HG03097 (cell line): ENCODE data around the gene PHLDB2.

Experiments
- ATAC-seq: cut with Tn5 transposase; IDR thresholded peaks from one replicate; pipeline ENCODE4 v1.9.1; 2021; ENCODE audit not compliant: unreplicated experiment, low FRiP score

Gene PHLDB2

DNA sequence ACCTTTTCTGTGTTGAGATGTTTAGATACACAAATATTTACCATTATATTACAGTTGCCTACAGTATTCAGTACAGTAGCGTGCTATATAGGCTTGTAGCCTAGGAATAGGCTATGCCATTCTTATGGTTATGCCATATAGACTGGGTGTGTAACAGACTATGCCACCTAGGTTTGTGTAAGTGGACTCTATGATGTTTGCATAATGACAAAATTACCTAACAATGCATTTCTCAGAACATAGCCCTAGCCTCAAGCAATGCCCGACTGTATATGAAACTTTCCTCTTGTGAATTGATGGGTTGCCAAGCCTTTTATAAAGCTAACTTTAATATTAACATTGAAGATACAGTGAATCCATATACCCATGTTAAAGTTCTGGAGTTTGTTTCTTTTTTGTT lies 10.3 kb upstream of the PHLDB2 start:
- ATAC-seq, result no peak

DNA sequence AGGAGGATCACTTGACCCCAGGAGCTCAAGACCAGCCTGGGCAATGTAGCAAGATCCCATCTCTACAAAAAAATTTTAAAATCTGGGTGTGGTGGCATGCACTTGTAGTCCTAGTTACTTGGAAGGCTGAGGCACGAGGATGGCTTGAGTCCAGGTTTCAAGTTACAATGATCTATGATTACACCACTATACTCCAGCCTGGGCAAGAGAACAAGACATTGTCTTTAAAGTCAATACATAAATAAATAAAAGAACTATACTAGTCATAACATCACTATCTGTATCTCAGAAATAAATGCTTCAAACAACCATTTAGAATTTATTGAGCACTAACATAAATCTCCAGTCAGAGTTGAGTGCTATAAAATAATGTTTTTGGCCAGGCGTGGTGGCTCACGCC lies 8.5 kb upstream of the PHLDB2 start:
- no peak for ATAC-seq

DNA sequence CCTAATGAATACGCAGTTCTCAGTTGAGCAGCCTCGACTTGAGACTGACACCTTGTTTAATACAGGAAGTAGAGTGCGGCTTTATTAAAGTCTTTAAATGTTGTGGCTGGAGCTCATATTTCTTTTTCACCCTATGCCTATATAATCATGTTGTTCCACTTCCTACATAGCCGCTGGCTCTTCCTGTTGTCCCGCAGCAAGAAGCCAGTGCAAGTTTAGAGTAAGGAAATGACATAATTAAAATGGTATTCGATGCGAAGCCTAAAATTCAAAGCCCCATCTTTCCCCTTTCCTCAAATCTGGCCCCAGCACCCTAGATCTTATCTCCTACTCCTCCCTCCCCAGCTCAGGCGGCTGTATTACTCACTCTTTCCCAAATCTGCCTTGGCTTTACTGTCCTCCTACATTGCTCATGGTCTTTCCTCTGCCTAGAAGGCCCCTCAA lies 7.5 kb upstream of the PHLDB2 start:
- ATAC-seq, result no peak

DNA sequence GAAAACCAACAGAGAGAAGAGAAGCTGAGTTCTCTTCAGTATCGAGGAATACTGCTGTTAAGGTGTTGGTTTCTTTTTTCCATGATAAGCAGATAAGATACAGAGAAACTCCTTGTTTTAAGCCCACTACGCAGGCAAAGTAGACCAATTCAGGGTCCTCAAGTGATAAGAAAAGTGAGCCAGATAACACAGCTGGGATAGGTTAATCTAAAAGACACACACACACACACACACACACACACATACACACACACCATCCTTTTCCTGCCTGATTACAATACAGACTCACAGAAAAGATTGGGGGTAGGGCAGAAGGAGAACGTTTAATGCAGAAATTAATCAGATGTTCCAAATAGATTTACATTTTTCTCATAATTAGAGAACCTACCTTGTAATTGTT lies 6.5 kb upstream of the PHLDB2 start:
- no peak for ATAC-seq

DNA sequence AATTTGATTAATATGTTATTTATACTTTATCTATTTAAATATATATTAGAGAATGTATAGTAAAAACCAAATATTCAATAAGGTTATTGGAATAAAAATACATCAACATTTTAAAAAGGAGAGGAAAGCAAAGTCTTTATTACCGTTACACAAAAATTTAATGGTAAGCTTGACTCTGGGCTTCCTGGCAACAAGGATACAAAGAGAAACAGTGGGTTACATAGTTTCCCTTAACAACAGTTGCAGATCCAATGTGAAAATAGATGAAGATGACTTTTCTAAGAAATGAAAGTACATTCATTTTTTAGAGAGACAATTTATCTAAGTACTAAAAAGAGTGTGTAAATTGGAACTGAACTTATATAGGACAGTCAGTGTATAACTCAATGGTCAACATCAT lies 6.0 kb upstream of the PHLDB2 start:
- ATAC-seq, result no peak

DNA sequence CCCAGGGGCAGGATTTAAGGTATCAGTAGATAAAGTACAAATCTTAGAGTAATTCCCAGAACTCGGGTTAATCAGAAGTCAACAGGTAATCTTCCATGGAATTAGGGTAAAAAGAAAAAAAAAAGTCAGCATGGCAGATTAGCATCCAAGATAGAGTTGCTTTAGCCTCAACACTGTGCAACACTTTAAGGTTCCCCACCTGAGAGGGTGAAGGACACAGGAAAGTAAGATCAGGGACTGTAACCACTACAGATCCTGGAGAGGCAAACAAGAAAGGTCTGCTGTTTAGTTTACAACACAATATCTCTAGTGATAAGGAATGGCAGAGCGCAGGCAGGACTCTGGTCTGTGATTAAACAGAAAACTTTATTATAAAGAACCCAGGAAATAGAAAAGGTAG lies 4.1 kb upstream of the PHLDB2 start:
- no peak for ATAC-seq

DNA sequence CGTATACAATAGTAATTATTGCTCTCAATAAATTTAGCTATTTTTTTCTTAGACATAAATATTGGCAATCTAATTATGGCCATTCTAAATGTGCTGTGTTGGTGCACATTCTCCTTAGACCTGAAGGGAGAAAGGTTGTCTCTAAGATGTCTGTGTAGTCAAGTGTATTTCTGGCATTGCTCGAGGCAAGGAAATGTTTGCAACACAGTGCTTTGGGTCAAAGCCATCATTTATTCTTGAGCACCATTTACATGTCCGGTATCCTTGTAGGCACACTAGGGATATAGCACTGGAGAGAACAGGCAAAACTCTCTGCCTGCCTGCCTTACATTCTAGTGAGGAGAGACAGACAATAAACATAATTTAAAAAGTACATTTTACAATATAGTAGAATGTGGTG lies 2.6 kb upstream of the PHLDB2 start:
- ATAC-seq, result no peak

DNA sequence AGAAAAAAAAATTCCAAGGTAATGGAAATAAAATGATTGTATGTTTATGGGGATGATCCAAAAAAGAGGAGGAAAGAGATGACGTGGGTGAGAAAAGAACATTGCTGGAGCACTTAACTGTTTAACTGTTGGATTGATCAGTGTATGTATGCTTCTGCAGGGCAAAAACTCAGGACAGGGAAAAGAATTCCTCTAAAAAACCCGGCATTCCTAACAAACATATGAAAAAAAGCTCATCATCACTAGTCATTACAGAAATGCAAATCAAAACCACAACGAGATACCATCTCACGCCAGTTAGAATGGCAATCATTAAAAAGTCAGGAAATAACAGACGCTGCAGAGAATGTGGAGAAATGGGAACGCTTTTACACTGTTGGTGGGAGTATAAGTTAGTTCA lies 1.6 kb upstream of the PHLDB2 start:
- no peak for ATAC-seq

DNA sequence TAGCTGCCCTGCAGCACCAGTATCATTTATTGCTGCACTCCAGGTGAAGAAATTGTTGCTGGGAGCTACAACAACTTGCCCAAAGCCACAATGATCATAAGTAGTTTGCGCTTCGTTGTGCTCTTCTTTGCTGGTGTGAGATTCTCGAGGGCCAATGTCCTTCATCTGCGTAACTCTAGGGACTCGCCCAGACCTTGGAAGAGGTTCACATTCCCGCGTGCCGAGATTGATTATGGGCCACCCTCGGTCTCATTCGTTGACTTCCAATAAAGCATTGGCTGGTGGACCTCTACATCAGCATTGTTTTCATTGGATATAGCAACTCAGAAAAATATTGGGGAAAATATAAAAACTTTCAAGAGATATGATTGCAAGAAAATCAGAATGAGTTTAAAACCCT lies 423 bp upstream of the PHLDB2 start:
- ATAC-seq, result no peak

DNA sequence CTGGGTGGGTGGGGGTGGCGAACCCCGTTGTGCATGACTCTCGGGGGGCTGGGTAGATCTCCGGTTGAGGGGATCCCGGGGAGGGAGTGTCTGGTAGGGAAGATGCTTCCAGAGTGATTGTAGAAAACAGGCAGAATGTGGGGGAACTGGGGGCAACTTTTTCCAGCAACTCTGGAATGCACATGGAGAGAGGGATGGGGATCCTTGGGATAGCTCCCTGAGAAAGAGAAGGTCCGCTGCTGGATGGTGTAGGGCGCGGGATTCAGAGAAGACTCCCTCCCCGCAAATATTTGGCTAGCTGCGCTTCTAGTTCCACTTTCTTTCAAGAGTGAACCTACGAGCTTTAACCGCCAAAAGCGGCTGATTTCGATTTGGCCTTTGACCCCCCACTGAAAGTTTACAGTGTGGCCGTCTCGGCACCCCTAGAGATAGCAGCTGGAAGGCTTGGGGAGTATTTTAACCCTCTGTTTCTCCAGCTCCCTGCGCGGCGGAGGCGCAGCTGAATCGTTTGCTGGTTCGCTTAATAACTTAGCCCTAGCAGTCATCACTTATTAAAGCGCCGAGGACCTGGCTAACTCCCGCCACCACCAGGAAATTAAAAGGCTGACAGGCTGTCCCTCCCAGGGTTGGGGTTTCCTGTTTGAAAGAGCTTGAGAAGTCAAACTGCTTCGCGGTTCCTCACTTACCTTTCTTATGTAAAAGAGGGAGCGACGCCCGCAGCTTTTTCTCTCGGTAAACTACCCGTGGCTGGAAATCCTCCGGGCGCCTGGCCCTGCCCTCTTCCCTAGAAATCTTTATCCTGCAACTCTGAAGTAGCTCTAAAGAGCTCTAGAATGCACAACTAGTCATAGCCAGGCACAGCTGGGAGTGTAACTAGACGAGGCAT lies 1.2 kb downstream of the PHLDB2 start:
- peak; percentile 91 for ATAC-seq

DNA sequence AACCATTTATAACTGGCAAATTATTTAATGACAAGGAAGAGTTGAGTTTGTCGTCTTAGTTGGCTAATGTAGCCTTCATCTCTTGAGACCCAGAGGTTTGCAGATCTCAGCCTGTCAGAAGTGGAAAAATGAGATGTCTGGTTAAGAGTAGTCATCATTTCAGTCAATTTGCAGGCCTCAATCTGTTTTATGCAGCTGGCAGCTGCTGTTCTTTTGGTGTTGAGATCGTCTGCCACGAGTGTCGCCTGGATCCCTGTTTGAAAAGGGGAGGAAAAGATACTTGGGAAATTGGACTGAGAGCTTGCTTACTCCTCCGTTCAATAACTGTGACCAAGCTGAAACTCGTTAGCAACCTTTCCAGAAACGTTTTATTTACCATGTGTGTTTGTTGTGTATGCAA lies 2.3 kb downstream of the PHLDB2 start:
- no peak for ATAC-seq

DNA sequence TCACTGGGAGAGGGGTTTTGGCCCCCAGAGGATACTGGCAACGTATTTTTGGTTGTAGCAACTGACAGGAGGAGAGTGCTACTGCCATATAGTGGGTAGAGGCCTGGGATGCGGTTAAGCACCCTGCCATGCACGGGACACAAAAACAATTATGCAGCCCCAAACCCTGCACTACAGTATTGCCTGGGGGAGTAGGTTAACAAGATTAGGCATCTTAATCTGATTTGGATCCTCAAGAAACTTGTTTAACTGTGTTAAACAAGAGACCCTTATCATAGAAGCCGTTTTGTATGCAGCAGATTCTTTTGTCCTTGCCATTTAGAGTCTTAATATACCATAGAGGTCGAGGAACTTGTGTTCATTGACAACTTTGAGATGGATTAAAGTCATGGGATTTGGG lies 3.4 kb downstream of the PHLDB2 start:
- no peak for ATAC-seq

DNA sequence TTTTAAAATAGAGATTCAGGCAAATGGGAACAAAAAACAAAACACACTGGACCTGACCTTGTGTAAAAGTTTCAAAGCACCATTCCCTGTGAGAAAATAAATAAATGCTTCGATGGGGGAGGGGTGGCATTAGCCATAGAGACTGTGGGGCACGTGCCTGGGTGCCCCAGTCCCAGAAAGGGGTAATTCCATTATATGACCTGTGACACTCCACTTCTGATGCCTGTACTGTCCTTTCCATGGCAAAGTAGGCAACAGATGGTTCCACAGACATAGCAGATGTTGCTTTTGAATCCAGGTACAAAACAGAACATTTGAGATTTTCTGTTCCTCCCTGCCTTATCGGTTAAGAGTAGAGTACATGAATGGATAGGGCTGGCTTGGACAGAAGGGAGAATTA lies 3.9 kb downstream of the PHLDB2 start:
- ATAC-seq, result no peak

DNA sequence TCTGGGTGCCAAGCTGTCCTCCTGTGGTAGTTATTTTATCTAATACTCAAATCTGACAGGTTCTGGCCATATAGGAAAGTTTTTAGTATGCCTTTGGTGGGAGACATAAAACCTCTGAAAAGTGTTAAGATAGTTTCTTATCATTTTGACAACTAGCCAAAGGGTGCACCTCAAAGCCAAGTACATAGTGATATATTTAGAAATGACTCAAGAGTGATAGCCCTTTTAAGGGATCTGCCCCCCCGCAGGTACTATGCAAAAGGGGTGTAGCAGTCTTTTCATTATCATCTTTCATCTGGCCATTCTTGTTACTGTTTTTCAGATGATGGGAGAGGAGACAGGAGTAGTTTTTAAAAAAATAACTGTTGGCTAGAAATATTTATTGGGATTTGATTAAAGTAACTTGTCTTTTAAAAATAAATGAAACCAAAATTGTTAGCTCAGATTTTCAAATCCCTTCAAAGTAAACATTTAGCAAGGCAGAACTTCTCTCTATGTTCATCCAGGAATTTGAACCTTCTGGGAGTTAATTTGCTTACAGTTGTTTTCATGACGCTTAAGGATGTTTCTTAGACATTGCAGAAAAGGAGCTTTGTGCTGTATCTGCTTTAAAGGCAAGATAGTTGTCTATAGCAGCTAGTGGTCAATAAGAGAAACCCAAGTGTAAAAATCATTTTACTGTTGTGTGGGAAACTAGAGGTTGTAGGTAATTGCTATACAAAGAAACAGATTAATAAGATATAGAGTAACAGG lies 5.1 kb downstream of the PHLDB2 start:
- no peak for ATAC-seq

DNA sequence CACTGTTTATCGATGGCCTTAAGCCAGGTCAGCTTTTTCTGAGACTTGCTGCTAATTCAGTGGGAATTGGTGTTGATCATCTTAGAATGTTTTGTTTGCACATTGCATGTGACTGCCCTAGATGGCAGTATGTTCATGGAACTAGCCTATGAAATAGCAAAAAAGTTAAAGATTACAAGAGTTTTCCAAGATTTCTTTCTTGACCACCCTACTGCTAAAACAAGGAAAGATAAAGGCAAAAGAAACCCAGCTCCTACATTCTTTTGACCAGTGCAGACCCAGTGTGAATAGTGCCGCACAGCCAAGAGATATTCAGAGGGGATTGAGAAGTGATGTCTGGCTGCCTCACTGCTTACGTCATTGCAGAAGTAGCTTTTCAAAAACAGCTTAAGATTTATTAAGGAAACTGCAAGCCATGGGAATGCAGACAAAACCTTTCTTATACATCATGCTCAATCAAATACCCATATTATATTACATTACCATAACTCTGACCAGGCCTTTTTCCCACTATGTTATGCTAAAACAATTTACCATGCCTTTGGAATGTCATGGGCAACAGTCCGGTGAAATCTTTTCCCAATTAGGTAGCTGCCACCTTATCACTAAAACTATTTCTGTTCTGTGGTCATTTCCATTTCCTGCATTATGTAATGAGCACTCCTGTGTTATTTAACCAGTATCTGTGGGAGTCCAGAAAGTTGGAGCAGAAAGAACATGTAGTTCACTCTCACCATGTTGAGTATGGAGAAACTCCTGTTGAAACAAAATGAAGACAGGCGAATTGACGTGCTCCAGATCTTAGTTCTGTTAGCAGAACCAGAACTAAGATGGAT lies 6.0 kb downstream of the PHLDB2 start:
- no peak for ATAC-seq

DNA sequence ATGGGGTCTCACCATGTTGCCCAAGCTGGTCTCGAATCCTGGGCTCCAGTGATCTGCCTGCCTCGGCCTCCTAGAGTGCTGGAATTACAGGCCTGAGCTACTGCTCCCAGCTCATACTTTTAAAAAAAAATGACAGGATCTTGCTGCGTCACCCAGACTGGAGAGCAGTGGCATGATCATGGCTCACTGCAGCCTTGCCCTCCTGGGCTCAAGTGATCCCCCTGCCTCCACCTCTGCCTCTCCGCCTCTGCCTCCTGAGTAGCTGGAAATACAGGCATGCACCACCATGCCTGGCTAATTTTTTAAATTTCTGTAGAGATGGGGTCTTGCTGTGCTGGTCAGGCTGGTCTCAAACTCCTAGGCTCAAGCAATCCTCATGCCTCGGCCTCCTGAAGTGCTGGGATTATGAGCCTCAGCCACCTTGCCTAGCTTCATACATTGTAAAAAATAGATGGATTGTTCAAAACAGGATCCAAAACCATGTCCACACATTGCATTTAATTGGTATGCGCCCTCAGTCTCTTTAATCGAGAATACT lies 8.9 kb downstream of the PHLDB2 start:
- no peak for ATAC-seq

DNA sequence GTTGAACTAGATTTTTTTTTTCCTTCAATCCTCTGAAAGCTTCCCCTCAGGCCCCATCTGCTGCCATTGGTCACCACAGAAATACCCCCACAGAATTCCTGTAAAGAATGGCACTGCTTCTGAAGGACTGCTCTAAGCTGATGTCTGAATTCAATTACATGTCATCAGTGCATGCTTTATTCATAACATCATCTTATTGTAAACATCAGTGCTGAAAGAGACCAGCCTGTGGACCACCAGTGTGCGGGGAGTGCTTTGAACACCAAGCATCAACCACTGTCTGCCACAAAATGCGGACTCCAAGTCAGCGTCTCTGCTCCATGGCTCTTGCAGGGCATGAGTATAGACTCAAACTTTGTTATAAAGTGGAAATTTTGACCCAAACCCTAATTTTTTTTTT lies 11.6 kb downstream of the PHLDB2 start:
- no peak for ATAC-seq

DNA sequence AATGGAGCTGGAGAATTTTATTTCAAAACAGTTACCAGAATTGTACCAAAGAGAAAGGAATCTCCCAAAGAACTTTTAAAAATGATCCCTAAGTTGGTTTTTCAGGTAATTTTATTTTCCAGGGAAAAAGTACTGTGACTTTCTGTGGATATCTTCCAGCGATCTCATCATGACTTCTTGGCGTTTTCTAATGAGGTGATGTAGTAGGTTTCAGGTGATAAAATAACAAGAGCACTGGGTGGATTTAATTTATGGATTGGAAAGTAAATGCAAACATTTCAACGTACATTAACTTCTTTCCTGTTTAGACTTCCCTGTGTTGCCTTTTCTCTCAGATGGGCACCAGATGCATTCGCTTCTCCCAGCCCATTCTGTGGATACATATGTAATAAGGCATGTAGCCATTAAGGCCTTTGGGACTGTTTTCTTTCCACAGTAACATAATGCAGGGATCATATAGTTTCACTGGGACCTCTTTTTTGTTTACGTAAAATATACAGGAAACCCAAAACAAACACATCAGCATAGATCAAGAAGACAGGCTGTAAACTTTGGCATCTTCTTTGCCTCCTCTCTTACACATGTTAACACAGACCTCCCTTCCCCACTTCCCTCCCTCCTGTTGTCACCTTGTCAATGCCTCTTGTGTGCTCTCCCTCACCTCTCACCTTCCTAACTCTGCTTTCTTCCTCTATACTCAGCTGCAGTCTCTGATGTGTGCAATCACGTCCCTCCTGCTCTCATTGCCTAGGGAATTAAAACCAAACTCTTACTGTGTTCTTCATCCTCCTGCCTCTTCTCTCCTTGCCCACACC lies 13.0 kb downstream of the PHLDB2 start:
- ATAC-seq, result no peak

DNA sequence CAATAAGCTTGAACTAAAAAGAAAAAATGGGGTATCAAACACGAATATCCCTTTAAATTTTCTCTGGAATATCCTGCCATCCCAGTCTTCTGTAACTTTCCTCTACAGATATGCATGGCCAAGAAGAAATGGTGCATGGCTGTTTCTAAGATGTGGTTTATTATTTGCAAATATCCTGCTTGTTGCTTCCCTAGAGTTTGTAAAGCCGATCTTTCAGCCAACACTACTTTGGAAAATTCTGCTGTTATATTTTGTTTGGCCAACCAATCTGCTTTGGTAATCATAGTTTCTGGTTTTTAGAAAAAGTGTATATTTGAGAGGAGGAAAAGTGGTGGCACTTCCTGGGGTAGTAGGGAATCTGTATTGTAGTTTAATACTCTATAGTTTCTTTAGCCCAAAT lies 13.9 kb downstream of the PHLDB2 start:
- no peak for ATAC-seq

DNA sequence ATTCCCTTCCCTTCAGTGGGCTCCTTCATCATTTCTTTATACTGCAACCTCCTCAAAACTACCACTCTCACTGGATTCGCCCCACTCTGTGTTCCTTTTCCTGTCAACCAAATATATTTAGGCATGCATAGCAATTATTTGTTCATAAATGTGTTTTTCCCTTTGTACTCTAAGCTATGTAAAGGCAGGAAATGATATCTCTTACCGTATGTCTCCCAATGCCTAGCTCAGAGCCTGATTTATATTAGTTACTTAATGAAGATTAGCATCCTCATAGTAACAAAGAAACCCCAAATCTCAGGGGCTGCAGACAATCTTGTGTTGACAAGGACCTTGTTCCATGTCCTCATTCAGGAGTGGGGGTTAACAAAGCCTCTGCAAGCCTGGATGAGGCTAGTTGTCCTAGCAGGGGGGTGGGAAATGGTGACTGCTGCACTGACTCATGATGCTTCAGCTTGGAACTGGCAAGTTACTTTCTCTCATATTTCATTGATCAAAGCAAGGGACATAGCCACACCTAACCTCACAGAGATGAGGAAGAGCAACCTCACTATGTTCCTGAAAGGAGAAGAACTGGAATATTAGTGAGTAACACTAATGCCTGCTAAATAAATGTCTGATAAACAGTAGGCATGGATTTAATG lies 15.2 kb downstream of the PHLDB2 start:
- ATAC-seq, result no peak
